Measurements from ENCODE around the gene PLPP4. TPM values are rescaled to one million over a fixed set of nuclear protein-coding genes. Genes with fewer than 3 reads are reported as not detected.

Gene PLPP4
- total and polyA plus RNA-seq, 10 donors, result not detected

DNA sequence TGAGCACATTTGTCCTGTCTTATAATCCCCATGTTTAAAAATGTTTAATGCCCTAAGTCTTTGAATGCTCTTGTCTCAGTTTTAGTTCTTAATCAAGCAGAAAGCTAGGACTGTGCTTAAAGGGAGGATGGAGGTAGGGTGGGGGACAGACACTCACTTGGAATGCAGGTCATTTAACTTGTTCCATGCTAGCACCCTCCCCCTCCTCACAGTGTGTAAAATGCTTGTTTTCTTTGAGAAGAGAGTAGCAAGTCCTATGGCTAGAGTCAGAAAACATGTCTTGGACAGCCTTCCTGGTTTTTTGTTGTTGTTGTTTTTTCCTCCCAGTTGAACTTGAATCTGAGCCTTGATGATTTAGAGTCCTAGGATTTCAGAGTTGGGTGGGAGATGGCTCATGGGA is 114.2 kb downstream of the PLPP4 start:
- intact Hi-C loops (cut with DNase I; ENCODE audit: low total_unique reads), result no loop called here

DNA sequence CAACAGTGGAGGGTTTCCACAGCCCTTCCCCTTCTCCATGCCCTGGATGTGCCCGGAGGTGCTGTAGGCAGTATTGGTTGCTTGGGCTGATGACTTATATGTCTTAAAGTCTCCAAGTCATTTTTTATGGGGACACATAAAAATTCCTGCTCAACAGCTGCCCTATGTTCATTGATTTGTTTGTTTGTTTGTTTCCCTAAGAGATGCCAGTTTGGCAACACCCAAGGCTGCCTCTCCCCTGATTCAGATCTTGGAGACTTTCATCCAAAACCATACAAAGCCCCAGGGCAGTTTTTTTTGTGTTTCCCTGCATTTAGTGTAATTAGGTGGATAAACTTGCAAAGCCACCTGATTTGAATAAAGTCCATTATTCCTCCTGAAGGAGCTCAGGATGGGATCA is 115.3 kb downstream of the PLPP4 start:
- intact Hi-C loops (cut with DNase I; ENCODE audit: low total_unique reads), result no loop called here

More for the DNA sequence above, 114.2 kb downstream of the PLPP4 start:
- TF ChIP-seq POLR2A (IDR thresholded peaks at IDR 0.05), result no peak
- TF ChIP-seq POLR2AphosphoS5 (IDR thresholded peaks at IDR 0.05), result no peak
- TF ChIP-seq, protein P1, sequence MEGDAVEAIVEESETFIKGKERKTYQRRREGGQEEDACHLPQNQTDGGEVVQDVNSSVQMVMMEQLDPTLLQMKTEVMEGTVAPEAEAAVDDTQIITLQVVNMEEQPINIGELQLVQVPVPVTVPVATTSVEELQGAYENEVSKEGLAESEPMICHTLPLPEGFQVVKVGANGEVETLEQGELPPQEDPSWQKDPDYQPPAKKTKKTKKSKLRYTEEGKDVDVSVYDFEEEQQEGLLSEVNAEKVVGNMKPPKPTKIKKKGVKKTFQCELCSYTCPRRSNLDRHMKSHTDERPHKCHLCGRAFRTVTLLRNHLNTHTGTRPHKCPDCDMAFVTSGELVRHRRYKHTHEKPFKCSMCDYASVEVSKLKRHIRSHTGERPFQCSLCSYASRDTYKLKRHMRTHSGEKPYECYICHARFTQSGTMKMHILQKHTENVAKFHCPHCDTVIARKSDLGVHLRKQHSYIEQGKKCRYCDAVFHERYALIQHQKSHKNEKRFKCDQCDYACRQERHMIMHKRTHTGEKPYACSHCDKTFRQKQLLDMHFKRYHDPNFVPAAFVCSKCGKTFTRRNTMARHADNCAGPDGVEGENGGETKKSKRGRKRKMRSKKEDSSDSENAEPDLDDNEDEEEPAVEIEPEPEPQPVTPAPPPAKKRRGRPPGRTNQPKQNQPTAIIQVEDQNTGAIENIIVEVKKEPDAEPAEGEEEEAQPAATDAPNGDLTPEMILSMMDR (IDR thresholded peaks at IDR 0.05 in 8 of 11, conservative IDR thresholded peaks at IDR 0.05 in 3 of 11), result no peak
- Histone ChIP-seq H3K36me3 (no peaks in the 10 kb centered on the region), H3K9me3 (no peaks in the 10 kb centered on the region), H3K27me3 (replicated peaks in 1 of 7) (no peaks in the 10 kb centered on the region), H3K4me3 (no peak overlapping the region), H3K27ac (no peak overlapping the region), H3K4me1 (no peaks in the 10 kb centered on the region)
- DNase-seq, result no peak

DNA sequence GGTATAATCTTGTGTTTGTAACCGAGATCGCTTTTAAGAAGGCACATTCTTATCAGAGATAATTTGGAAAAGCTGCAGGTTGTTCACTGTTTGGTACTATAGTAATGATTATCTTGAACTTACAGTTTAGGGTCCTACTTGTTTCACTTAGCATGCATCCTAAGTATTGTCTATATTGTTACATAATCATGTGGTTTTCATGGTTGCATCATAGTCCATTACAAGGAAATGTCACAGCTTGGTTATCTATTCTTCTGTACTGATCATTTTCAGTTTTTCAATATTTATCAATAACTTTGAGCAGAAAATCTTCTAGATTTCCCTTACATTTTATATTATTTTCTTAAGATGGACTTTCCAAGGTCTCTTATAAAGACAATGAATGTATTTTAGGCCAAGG is 116.3 kb downstream of the PLPP4 start:
- no peak overlapping the region for H3K27ac ChIP-seq
- DNase-seq, result no peak
- H3K4me3 ChIP-seq, result no peak overlapping the region
- 95 to 99% (median 95%) methylated on average over 2 of the region's 2 CpGs for WGBS, 5 donors
- no peaks in the 10 kb centered on the region for H3K27me3 ChIP-seq (replicated peaks in 1 of 7)
- TF ChIP-seq, protein P1 (IDR thresholded peaks at IDR 0.05 in 8 of 11, conservative IDR thresholded peaks at IDR 0.05 in 3 of 11), result no peak
- TF ChIP-seq POLR2AphosphoS5 (IDR thresholded peaks at IDR 0.05) (no peak), POLR2A (IDR thresholded peaks at IDR 0.05) (no peak)
- intact Hi-C loops (cut with DNase I; ENCODE audit: low total_unique reads), result no loop called here
- no peaks in the 10 kb centered on the region for H3K4me1 ChIP-seq
- no peaks in the 10 kb centered on the region for H3K36me3 ChIP-seq
- H3K9me3 ChIP-seq, result no peaks in the 10 kb centered on the region

More for the DNA sequence above, 115.3 kb downstream of the PLPP4 start:
- Histone ChIP-seq H3K36me3 (no peaks in the 10 kb centered on the region), H3K4me3 (no peak overlapping the region), H3K4me1 (no peaks in the 10 kb centered on the region), H3K27ac (no peak overlapping the region), H3K27me3 (replicated peaks in 1 of 7) (no peaks in the 10 kb centered on the region), H3K9me3 (no peaks in the 10 kb centered on the region)
- no peak for TF ChIP-seq POLR2AphosphoS5 (IDR thresholded peaks at IDR 0.05)
- TF ChIP-seq POLR2A (IDR thresholded peaks at IDR 0.05), result no peak
- TF ChIP-seq, protein P1 (IDR thresholded peaks at IDR 0.05 in 8 of 11, conservative IDR thresholded peaks at IDR 0.05 in 3 of 11), result no peak
- WGBS, 5 donors, result 73 to 100% (median 94%) methylated on average over 1 of the region's 1 CpG
- DNase-seq, result no peak

DNA sequence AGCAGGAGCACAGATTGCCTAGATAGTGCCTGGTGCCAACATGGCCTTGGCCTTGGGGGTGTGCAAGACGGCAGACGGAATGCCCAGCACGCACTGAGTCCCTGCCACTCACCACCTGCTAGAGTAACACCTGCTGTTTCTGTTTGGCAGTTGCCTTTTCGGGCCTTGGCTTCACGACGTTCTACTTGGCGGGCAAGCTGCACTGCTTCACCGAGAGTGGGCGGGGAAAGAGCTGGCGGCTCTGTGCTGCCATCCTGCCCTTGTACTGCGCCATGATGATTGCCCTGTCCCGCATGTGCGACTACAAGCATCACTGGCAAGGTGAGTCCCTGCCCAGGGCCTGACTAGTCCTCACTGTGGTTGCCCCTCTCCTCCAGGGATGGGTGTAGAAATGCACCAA is 118.0 kb downstream of the PLPP4 start:
- H3K9me3 ChIP-seq, result no peaks in the 10 kb centered on the region
- no peaks in the 10 kb centered on the region for H3K36me3 ChIP-seq
- H3K4me1 ChIP-seq, result no peaks in the 10 kb centered on the region
- intact Hi-C loops (cut with DNase I; ENCODE audit: low total_unique reads), result no loop called here
- H3K27ac ChIP-seq, result no peak overlapping the region
- WGBS, 5 donors, result 84 to 95% (median 88%) methylated on average over 12 to 13 of the region's 13 CpGs
- no peak for TF ChIP-seq POLR2A (IDR thresholded peaks at IDR 0.05)
- TF ChIP-seq, protein P1 (IDR thresholded peaks at IDR 0.05 in 8 of 11, conservative IDR thresholded peaks at IDR 0.05 in 3 of 11), result no peak
- TF ChIP-seq POLR2AphosphoS5 (IDR thresholded peaks at IDR 0.05), result no peak
- no peak for DNase-seq
- H3K4me3 ChIP-seq, result no peak overlapping the region
- H3K27me3 ChIP-seq (replicated peaks in 1 of 7), result no peaks in the 10 kb centered on the region
